Right lobe of liver (tissue), 4 donors: ENCODE measurements around the gene PEX3.

Experiments
- CTCF ChIP-seq, 4 donors: fragments of 200-600 bp in 3 of 4; fragments of 450-650 bp in 1 of 4; IDR thresholded peaks; one replicate each; pipeline versions ENCODE4 v1.5.1 to v1.8.0; 2016 to 2022; ENCODE audit warnings: antibody characterized with exemption in 4 of 4, mild to moderate bottlenecking in 2 of 4
- POLR2A ChIP-seq: fragments of 450-650 bp; IDR thresholded peaks from one replicate; pipeline ENCODE4 v1.6.1; 2017; ENCODE audit warnings: antibody characterized with exemption, mild to moderate bottlenecking
- donor health status: DM: no; HTN: no; CAD: no.
- donor health status: DM: no; HTN: no; CAD: no.
- donor health status: DM: no; HTN: yes; CAD: no.

- TF ChIP-seq POLR2A (no peak), CTCF (IDR thresholded peaks at IDR 0.05) (no peak)
These were observed 56.0 kb downstream of the PEX3 start for GRCh38 chr6:143506620-143507019.
